H9 (cell line): Measurements from ENCODE around the gene ASGR1. TPM values are rescaled to one million over a fixed set of nuclear protein-coding genes. Genes with fewer than 3 reads are reported as not detected.
A peak's percentile ranks its signal among the peaks of the same experiment; 100 is the strongest.

ENCODE experiments used
- DNase-seq: peaks from one replicate; pipeline ENCODE4 v3.0.0-alpha.2; 2017
- H2AFZ ChIP-seq: one replicate; pipeline ENCODE4 v1.6.1; 2013; ENCODE audit warnings: mild to moderate bottlenecking, low read length, control low read depth, moderate library complexity
- H2AK5ac ChIP-seq: 2 replicates; pipeline ENCODE4 v1.6.1; 2013; ENCODE audit warnings: low read length, control low read depth, mixed read lengths; ENCODE audit not compliant: insufficient read length
- H2BK120ac ChIP-seq: one replicate; pipeline ENCODE4 v1.6.1; 2013; ENCODE audit warnings: low read depth, mild to moderate bottlenecking, low read length, control low read depth, inconsistent platforms; ENCODE audit not compliant: poor library complexity, severe bottlenecking
- H2BK12ac ChIP-seq: 2 replicates; pipeline ENCODE4 v1.6.1; 2013; ENCODE audit warnings: low read length, control low read depth, mixed read lengths, low read depth; ENCODE audit not compliant: insufficient read length
- H2BK15ac ChIP-seq: 2 replicates; pipeline ENCODE4 v1.6.1; 2013; ENCODE audit warnings: low read depth, low read length, control low read depth
- H2BK20ac ChIP-seq: one replicate; pipeline ENCODE4 v1.6.1; 2013; ENCODE audit warnings: low read depth, mild to moderate bottlenecking, low read length, control low read depth, inconsistent platforms; ENCODE audit not compliant: poor library complexity, severe bottlenecking
- H2BK5ac ChIP-seq: 2 replicates; pipeline ENCODE4 v1.6.1; 2013; ENCODE audit warnings: low read length, control low read depth, mixed read lengths; ENCODE audit not compliant: insufficient read length
- H3K14ac ChIP-seq: 2 replicates; pipeline ENCODE4 v1.6.1; 2013; ENCODE audit warnings: low read length, control low read depth; ENCODE audit not compliant: insufficient read depth
- H3K18ac ChIP-seq: 2 replicates; pipeline ENCODE4 v1.6.1; 2013; ENCODE audit warnings: low read depth, mild to moderate bottlenecking, mixed read lengths, low read length, control low read depth; ENCODE audit not compliant: insufficient read length
- H3K23ac ChIP-seq: 2 replicates; pipeline ENCODE4 v1.6.1; 2013; ENCODE audit warnings: low read length, control low read depth, mixed read lengths, low read depth; ENCODE audit not compliant: insufficient read length
- H3K23me2 ChIP-seq: 2 replicates; pipeline ENCODE4 v1.6.1; 2013; ENCODE audit warnings: low read depth, mild to moderate bottlenecking, mixed read lengths, low read length, control low read depth; ENCODE audit not compliant: insufficient read length, poor library complexity, severe bottlenecking
- H3K27ac ChIP-seq: 2 replicates; pipeline ENCODE4 v1.5.1; 2013; ENCODE audit warnings: low read length, control low read depth, mixed read lengths, low read depth; ENCODE audit not compliant: insufficient read length
- H3K27me3 ChIP-seq: 2 replicates; pipeline ENCODE4 v1.6.1; 2013; ENCODE audit warnings: low read length, control low read depth, inconsistent platforms; ENCODE audit not compliant: insufficient read depth
- H3K4ac ChIP-seq: 2 replicates; pipeline ENCODE4 v1.6.1; 2013; ENCODE audit warnings: low read depth, mild to moderate bottlenecking, control low read depth, inconsistent platforms, low read length, moderate library complexity
- H3K4me1 ChIP-seq: 2 replicates; pipeline ENCODE4 v1.6.1; 2013; ENCODE audit warnings: low read length, control low read depth, inconsistent platforms; ENCODE audit not compliant: insufficient read depth
- H3K4me2 ChIP-seq: 2 replicates; pipeline ENCODE4 v1.6.1; 2013; ENCODE audit warnings: low read length, control low read depth, mixed read lengths; ENCODE audit not compliant: insufficient read length, insufficient read depth
- H3K56ac ChIP-seq: 2 replicates; pipeline ENCODE4 v1.6.1; 2013; ENCODE audit warnings: low read depth, mild to moderate bottlenecking, mixed read lengths, low read length, control low read depth; ENCODE audit not compliant: insufficient read length
- H3K79me1 ChIP-seq: 2 replicates; pipeline ENCODE4 v1.6.1; 2013; ENCODE audit warnings: low read depth, mild to moderate bottlenecking, moderate library complexity, low read length, control low read depth, inconsistent platforms; ENCODE audit not compliant: insufficient read depth, poor library complexity, severe bottlenecking
- H3K79me2 ChIP-seq: 2 replicates; pipeline ENCODE4 v1.6.1; 2013; ENCODE audit warnings: low read length, control low read depth, inconsistent platforms; ENCODE audit not compliant: insufficient read depth
- H3K9ac ChIP-seq: 2 replicates; pipeline ENCODE4 v1.6.1; 2013; ENCODE audit warnings: low read length, control low read depth, mixed read lengths; ENCODE audit not compliant: insufficient read length; ENCODE audit errors: extremely low read depth
- H3K9me3 ChIP-seq: one replicate; pipeline ENCODE4 v1.6.1; 2013; ENCODE audit warnings: low read depth, low read length, inconsistent platforms; ENCODE audit not compliant: control insufficient read depth
- H3T11ph ChIP-seq: one replicate; pipeline ENCODE4 v1.6.1; 2013; ENCODE audit warnings: mild to moderate bottlenecking, low read length, control low read depth, inconsistent platforms
- H4K20me1 ChIP-seq: one replicate; pipeline ENCODE4 v1.6.1; 2013; ENCODE audit not compliant: control insufficient read depth, insufficient read length, insufficient read depth
- H4K5ac ChIP-seq: 2 replicates; pipeline ENCODE4 v1.6.1; 2013; ENCODE audit warnings: low read depth, mild to moderate bottlenecking, mixed read lengths, low read length, control low read depth; ENCODE audit not compliant: insufficient read length
- H4K8ac ChIP-seq: replicated peaks from 2 replicates; pipeline ENCODE4 v1.6.1; 2013; ENCODE audit warnings: low read length, control low read depth, mixed read lengths, low read depth; ENCODE audit not compliant: insufficient read length
- H4K91ac ChIP-seq: 2 replicates; pipeline ENCODE4 v1.6.1; 2013; ENCODE audit warnings: low read depth, mild to moderate bottlenecking, moderate library complexity, mixed read lengths, low read length, control low read depth; ENCODE audit not compliant: insufficient read length
- H3K27ac Mint-ChIP-seq, 3 experiments: 2 replicates in 2 of 3; 3 replicates in 1 of 3; pipeline ENCODE4 v1.8.0; 2020 to 2021; ENCODE audit warnings: mixed read lengths in 3 of 3, mild to moderate bottlenecking in 1 of 3, moderate library complexity in 1 of 3
- H3K27me3 Mint-ChIP-seq: 2 replicates; pipeline ENCODE4 v1.8.0; 2021; ENCODE audit warnings: low read depth, mild to moderate bottlenecking, moderate library complexity, mixed read lengths
- H3K36me3 Mint-ChIP-seq, 3 experiments: 2 replicates in 2 of 3; 3 replicates in 1 of 3; pipeline ENCODE4 v1.8.0; 2020 to 2021; ENCODE audit warnings: low read depth in 3 of 3, mixed read lengths in 3 of 3; ENCODE audit not compliant: insufficient read depth in 1 of 3
- H3K4me1 Mint-ChIP-seq, 2 experiments: 2 replicates each; pipeline ENCODE4 v1.8.0; 2020; ENCODE audit warnings: mixed read lengths in 2 of 2
- H3K4me3 Mint-ChIP-seq, 2 experiments: 2 replicates in 1 of 2; 3 replicates in 1 of 2; pipeline ENCODE4 v1.8.0; 2020 to 2021; ENCODE audit warnings: mild to moderate bottlenecking in 2 of 2, mixed read lengths in 2 of 2, moderate library complexity in 1 of 2
- H3K9me3 Mint-ChIP-seq, 2 experiments: 2 replicates in 1 of 2; 3 replicates in 1 of 2; pipeline ENCODE4 v1.8.0; 2020; ENCODE audit warnings: mild to moderate bottlenecking in 2 of 2, mixed read lengths in 2 of 2, moderate library complexity in 1 of 2
- CTCF ChIP-seq: fragments of 200-600 bp; sonication (generic); conservative IDR thresholded peaks from 3 replicates; pipeline ENCODE4 v1.8.0; 2021; ENCODE audit warnings: antibody characterized with exemption, mild to moderate bottlenecking
- WGBS: extraction: QIAGEN DNeasy Blood & Tissue Kit; methylation state at CpG from one replicate; pipeline ENCODE4 v1.1.7; 2013; ENCODE audit warnings: missing lambda C conversion rate, low lambda C conversion rate, mixed read lengths; ENCODE audit not compliant: insufficient read length; ENCODE audit errors: extremely low coverage; 5-methylcytosine and 5-hydroxymethylcytosine counted together
- total RNA-seq: library from RNA; stranded (reverse); gene quantifications from 2 replicates; pipeline ENCODE4 v1.2.1, GENCODE V29; 2021

ASGR1 gene
- total RNA-seq, 1 experiment from 2014 or later: 5.9 TPM

GRCh38 chr17:7222972-7223292 is 43.8 kb upstream of the ASGR1 start:
- no peaks in the 10 kb centered on the region; a peak in 1 of 5 replicates for H3K9me3 Mint-ChIP-seq
- Histone ChIP-seq H2BK20ac (no peak overlapping the region), H3K27me3 (no peaks in the 10 kb centered on the region), H4K8ac (no peak overlapping the region), H2BK120ac (no peak overlapping the region), H3K9me3 (no peaks in the 10 kb centered on the region), H3K56ac (no peak overlapping the region), H3K4me1 (no peaks in the 10 kb centered on the region), H3T11ph (no peak overlapping the region), H3K9ac (no peak overlapping the region), H2BK15ac (no peak overlapping the region), H3K23me2 (peaks cover 5% of the 10 kb centered on the region), H3K27ac (no peak overlapping the region), H4K20me1 (no peaks in the 10 kb centered on the region), H2AK5ac (no peak overlapping the region), H2BK5ac (no peak overlapping the region), H3K23ac (no peak overlapping the region), H2BK12ac (no peak overlapping the region), H3K18ac (no peak overlapping the region), H3K4ac (no peak overlapping the region), H2AFZ (no peak overlapping the region), H3K79me2 (no peaks in the 10 kb centered on the region), H4K5ac (no peak overlapping the region), H3K4me2 (no peak overlapping the region), H4K91ac (no peak overlapping the region), H3K14ac (no peak overlapping the region), H3K79me1 (no peaks in the 10 kb centered on the region)
- DNase-seq: peak; percentile 30
- H3K36me3 Mint-ChIP-seq: peaks cover 21 to 67% (median 57%) of the 10 kb centered on the region in 3 experiments; a peak in 6 of 7 replicates
- H3K27ac Mint-ChIP-seq: no peak overlapping the region
- no peak overlapping the region for H3K4me3 Mint-ChIP-seq
- peaks cover 29 to 30% of the 10 kb centered on the region in 2 experiments for H3K4me1 Mint-ChIP-seq
- TF ChIP-seq CTCF: no peak
- H3K27me3 Mint-ChIP-seq: peaks cover 1% of the 10 kb centered on the region; the same call in 1 of the 2 replicates
- no CpG with 5 or more reads among the region's 7 CpGs for WGBS
